ENCODE measurements around the gene CORO2B. TPM values are rescaled to one million over a fixed set of nuclear protein-coding genes. Genes with fewer than 3 reads are reported as not detected.

CORO2B gene
- total and polyA plus RNA-seq, 9 donors, result 7.5 to 61.0 (median 18.0) TPM

GRCh38 chr15:68561171-68561900 is 17.5 kb upstream of the CORO2B start:
- Histone ChIP-seq H3K4me1 (ENCODE audit: insufficient read depth) (peaks cover 7% of the 10 kb centered on the region), H3K27ac (no peak overlapping the region), H3K27me3 (no peaks in the 10 kb centered on the region), H3K36me3 (no peaks in the 10 kb centered on the region), H3K4me3 (no peak overlapping the region), H3K9me3 (no peaks in the 10 kb centered on the region)
- DNase-seq, result no peak
- no peak for TF ChIP-seq CTCF (IDR thresholded peaks at IDR 0.05)
- no peak for TF ChIP-seq EP300 (IDR thresholded peaks at IDR 0.05)
- TF ChIP-seq POLR2A (IDR thresholded peaks at IDR 0.05), result no peak
- WGBS, 3 donors, result 55 to 78% (median 63%) methylated on average over 15 of the region's 15 CpGs
- intact Hi-C loops (cut with DNase I), result loop anchor here in 2 of 4 donors (5.0 kb wide), 1 partner anchor 111 kb away; no protein-coding TSS in a partner anchor

- no peak for DNase-seq
- intact Hi-C loops (cut with DNase I), result loop anchor here in 2 of 4 donors (5.0 kb wide), 1 partner anchor 110 kb away; no protein-coding TSS in a partner anchor
- Histone ChIP-seq H3K36me3 (no peaks in the 10 kb centered on the region), H3K4me3 (no peak overlapping the region), H3K27ac (no peak overlapping the region), H3K4me1 (ENCODE audit: insufficient read depth) (peaks cover 7% of the 10 kb centered on the region), H3K27me3 (no peaks in the 10 kb centered on the region), H3K9me3 (no peaks in the 10 kb centered on the region)
- TF ChIP-seq POLR2A (IDR thresholded peaks at IDR 0.05), result no peak
- no peak for TF ChIP-seq EP300 (IDR thresholded peaks at IDR 0.05)
- no peak for TF ChIP-seq CTCF (IDR thresholded peaks at IDR 0.05)
- 63 to 85% (median 65%) methylated on average over 3 of the region's 3 CpGs for WGBS, 3 donors
These were observed 16.9 kb upstream of the CORO2B start for GRCh38 chr15:68561901-68562300.

GRCh38 chr15:68564173-68564572 is 14.6 kb upstream of the CORO2B start:
- WGBS, 3 donors, result 93 to 97% (median 93%) methylated on average over 5 of the region's 5 CpGs
- Histone ChIP-seq H3K36me3 (no peaks in the 10 kb centered on the region), H3K4me3 (no peak overlapping the region), H3K9me3 (no peaks in the 10 kb centered on the region), H3K27ac (no peak overlapping the region), H3K4me1 (ENCODE audit: insufficient read depth) (peaks cover 3% of the 10 kb centered on the region), H3K27me3 (no peaks in the 10 kb centered on the region)
- intact Hi-C loops (cut with DNase I), result loop anchor here in 2 of 4 donors (5.0 kb wide), 1 partner anchor 108 kb away; no protein-coding TSS in a partner anchor
- DNase-seq, result peak in 1 of 5 donors; percentile 3
- TF ChIP-seq EP300 (IDR thresholded peaks at IDR 0.05), result no peak
- TF ChIP-seq POLR2A (IDR thresholded peaks at IDR 0.05), result no peak
- TF ChIP-seq CTCF (IDR thresholded peaks at IDR 0.05), result no peak

- H3K27ac ChIP-seq, result no peak overlapping the region
- no peak for TF ChIP-seq POLR2A (IDR thresholded peaks at IDR 0.05)
- no peak for TF ChIP-seq CTCF (IDR thresholded peaks at IDR 0.05)
- no peak for TF ChIP-seq EP300 (IDR thresholded peaks at IDR 0.05)
- no peaks in the 10 kb centered on the region for H3K9me3 ChIP-seq
- intact Hi-C loops (cut with DNase I), result no loop called here
- no peaks in the 10 kb centered on the region for H3K36me3 ChIP-seq
- H3K4me3 ChIP-seq, result no peak overlapping the region
- DNase-seq, result no peak
- H3K4me1 ChIP-seq (ENCODE audit: insufficient read depth), result peaks cover 3% of the 10 kb centered on the region
- H3K27me3 ChIP-seq, result no peaks in the 10 kb centered on the region
These were observed 13.6 kb upstream of the CORO2B start for GRCh38 chr15:68565234-68565633.

Measured in ovary (tissue), 9 donors.